GM12891 (cell line): ENCODE results near the gene JAGN1.
A peak's percentile ranks its signal among the peaks of the same experiment; 100 is the strongest.

ENCODE experiments used
- POLR2A ChIP-seq: IDR thresholded peaks from 2 replicates; pipeline ENCODE4 v1.6.1; 2011; ENCODE audit warnings: low read depth, low read length, control low read depth
- POLR2AphosphoS5 ChIP-seq: IDR thresholded peaks from 2 replicates; pipeline ENCODE4 v1.6.1; 2011; ENCODE audit warnings: low read depth, low read length, control low read depth
- POU2F2 ChIP-seq: IDR thresholded peaks from 2 replicates; pipeline ENCODE4 v1.6.1; 2011; ENCODE audit warnings: low read depth, mild to moderate bottlenecking, control low read depth, low read length, moderate library complexity
- TAF1 ChIP-seq: IDR thresholded peaks from 2 replicates; pipeline ENCODE4 v1.6.1; 2011; ENCODE audit warnings: low read depth, low read length, control low read depth

- TF ChIP-seq POLR2AphosphoS5 = peak; percentile 60
- peak; percentile 18 for TF ChIP-seq POLR2A
- no peak for TF ChIP-seq POU2F2
- TF ChIP-seq TAF1 = peak; percentile 51
Observed at GRCh38 chr3:9933561-9934234, 43.3 kb downstream of the JAGN1 start, which contains the start of gene CRELD1.
